ENCODE measurements around the gene PLSCR4.
A peak's percentile ranks its signal among the peaks of the same experiment; 100 is the strongest.

PLSCR4 gene

DNA sequence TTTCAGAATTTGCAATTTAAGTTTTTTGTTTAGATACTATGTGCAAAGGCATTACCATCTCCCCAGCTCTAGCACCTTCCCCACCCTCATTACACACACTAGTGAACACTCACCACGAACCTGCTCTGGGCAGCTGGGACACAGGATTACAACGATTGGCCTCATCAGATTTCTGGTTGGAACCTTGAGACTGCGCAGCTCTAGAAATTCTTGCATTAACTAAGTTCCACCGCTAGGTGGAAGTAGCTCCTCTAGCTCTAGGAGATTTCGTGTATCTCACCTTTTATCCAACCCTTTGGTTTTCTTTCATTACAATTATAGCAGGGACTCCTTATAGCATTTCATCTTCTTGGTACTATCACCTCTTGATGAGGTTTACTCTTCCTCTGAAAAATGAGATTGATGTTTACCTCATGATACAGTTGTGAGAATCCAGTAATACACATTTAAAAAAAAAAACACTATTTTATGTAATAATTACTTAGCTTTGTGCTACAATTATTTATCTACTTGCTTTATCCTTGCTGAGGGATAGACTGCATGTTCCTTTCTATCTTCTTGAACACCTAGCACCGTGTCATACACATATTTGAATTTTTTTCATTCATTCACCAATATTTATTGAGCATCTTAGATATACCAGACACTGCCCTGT, 61.3 kb downstream of the PLSCR4 start:
- peak; percentile 54 for DNase-seq

DNA sequence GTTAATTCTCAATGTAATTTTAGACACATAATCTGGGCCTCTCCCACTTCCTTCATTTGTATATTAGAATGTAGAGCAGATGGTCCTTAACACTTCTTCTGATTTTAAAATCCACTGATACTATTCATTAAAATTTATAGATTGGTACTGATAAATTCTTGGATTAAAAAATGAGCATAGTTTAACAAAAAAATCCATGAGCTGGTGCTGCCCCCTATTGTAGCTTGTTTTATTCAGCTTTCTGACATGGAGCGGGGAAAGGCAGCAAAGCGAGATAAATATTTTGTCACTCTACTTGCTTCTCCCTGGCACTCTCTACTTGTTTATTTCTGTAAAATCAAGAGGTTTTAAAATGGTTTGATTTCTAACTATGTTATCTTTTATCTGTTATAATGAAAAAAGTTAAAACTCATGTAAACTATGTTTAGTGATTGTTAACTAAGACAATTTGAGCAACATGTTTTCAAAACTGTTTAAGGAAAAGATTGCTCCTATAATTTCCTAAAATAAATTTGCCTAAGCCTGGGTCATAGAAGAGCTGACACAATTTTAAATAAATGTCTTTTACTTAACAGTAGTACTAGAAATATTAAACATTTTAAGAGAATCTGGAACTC, 63.5 kb downstream of the PLSCR4 start:
- no peak for DNase-seq

DNA sequence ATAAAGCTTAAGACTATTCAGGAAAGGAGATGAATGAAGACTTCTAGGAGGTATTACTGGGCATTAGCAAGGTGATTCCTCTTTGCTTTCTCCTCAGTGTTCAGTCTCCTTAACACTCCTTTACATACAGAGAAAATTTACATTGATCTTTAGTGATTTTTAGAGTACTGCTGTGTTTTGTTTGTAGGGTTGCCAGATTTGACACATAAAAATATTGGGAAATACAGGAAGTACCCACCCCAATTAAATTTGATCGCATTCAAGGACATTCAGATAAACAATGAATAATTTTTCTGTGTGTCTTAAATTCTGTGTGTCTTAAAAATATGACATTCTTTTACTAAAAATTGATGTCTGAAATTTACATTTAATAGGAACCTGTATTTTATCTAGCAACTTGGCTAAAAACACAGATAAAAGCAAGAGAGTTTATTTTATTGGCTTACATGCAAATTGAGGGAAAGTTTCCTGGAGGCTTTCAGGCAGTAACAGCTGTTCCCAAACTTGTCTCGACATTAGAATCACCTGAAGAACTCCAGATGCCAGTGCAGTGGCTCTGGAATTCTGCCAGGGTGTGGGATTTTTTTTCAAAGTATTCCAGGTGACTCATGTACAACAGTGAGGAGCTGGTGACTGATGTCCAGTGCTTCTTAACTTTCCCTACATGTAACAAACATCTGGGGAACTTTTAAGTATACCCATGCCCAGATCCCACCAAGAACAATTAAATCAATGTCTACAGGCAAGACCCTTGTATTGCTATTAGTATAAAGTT, 66.5 kb downstream of the PLSCR4 start:
- no peak for DNase-seq

DNA sequence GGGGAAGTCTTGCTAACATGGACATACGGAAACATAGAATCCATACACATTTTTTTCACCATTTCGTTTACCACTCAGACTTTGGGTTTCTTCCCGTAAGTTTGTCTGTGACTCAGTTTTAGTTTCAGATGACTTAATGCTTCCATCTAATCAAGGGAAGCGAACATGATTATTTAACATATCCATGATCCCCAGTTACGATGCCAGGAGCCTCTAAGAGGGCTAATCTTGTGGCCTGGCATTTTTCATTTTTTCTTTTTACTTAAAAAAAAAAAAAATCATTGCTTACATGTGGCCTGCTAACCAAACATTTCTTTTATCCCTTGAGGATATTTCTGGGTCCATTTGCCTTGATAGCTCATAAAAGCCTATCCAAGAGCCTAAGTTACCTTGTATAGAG, 69.7 kb downstream of the PLSCR4 start:
- no peak for DNase-seq

DNA sequence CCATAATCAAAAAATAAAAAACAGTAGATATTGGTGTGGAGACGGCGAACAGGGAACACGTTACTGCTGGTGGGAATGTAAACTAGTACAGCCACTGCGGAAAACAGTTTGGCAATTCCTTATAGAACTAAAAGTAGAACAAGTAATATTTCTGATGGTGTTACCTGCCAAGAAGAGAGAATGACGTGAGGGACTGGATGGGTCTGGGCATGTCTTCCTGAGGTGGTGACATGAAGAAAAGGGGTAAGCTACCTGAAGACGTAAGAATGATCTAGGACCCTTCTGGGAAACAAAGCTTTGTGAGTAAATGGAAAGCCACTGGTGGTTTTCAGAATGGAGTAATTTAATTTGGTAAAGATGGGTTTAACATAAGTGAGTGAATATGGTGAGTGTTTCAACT, 70.5 kb downstream of the PLSCR4 start:
- DNase-seq = no peak

DNA sequence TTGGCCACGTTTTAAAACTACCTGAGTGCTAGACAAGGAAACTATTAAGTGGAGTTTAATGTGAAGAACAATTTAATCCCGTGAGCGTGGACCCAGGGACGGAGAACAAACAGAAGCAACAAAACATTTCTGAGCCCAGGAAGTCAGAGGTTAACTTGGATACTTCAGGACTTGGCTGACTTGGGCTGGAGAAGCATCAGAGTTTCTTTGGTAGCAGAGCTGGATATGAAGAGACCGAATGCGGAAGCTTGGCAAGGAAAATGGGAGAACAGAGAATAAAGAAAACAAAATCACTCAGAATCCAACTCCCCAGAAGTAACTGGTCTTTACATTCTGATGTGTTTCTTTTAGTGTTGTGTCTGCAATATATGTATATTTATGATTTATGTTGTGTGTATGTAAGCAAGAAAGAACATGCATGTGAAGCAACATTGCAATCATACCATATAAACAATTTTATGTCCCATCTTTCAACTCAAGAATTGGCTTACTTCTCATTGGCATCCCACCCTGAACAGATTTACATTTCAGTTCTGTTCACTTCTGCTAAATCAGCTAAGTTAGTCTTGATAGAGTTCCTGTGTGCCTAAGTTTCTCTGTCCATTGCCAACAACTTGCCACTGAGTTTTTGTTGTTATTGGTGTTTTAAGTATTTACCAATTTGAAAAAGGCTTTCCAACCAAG, 72.8 kb downstream of the PLSCR4 start:
- DNase-seq = no peak

DNA sequence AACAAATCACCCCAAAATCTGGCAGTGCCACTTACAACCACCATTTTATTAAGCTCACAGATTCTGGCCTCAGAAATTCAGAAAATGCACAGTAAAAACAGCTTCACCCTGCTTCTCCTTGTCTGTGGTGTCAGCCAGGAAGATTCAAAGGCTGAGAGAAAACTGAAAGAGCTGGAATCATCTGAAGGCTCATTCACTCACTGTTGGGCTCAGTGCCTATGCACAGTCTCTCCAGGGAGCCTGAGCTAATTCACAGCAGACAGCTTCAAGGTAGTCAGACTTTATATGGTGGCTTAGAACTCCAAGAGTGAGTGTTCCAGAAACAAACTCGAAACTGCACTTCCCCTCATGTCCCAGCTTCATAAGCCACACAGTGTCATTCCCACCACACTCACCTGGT, 73.4 kb downstream of the PLSCR4 start:
- no peak for DNase-seq

DNA sequence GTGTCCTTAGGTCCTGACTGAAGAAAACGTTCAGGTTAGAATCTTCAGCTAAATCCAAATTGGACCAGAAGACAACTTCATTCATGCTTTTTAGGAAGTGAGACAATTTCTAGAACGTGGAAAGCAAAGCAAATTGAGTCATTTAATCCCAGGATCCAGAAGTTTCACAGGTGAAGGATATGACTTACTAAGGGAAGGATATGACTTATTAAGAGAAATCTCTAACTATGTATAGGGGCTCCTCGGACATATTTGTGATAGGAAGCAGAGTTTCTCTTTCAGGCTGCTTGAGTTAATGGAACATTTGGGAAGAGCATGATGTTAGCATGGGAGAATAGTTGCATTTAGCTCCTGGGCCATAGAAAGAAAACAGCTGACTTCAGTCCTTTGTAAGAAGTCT, 73.8 kb downstream of the PLSCR4 start:
- DNase-seq = no peak

DNA sequence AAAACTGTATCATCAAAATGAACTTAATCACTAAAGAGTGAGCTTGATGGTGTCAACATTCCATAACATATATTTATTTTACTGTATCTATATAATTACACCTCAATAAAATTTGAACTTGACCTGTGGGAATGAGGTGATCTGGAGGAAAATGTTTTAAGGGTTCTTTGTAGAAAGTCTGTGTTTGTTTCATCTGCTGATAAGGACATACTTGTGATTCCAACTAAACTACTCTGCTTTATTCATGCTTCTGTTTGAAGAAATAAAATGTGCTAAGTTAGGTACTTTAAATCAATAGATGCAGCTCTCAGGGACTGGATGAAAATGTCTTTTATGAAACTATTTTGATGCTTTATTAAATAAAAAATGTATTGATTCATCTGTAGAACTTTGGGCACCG, 78.3 kb downstream of the PLSCR4 start:
- DNase-seq = no peak

DNA sequence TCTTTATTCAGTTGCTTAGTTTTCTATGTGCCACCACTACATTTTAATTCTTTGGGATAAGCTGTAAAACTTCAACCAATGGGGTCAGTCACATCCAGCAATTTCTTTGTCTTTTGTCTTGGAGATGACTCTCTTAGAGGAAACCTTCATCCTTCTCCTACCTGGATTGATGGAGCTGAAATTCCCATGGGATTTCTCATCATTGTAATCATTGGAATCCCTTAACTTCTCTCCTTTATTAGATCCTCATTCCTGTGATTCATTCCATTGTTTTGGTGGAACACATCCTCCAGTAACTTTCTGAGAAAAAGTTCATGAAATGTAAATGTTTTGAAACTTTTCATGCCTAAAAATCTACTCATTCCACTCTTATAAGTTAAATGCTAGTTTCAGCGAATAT, 80.3 kb downstream of the PLSCR4 start:
- DNase-seq = no peak

DNA sequence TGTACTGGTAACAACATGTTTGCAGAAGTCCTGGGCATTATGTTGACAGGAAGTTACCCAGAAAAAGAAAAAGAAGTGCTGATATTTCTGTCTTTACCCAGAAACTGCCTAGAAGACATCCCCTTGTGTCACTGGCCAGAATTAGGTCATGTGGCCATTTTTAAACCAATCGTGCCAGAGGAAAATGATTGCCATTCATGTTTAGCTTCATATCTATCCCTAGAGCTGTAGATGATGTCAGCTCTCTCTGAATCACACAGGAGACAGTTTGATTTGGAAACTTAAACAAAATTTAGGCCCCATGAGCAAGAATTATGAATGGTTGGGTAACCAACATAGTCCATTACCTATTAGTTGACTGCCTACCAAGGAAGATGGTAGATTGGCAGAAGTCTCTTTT, 81.0 kb downstream of the PLSCR4 start:
- no peak for DNase-seq

DNA sequence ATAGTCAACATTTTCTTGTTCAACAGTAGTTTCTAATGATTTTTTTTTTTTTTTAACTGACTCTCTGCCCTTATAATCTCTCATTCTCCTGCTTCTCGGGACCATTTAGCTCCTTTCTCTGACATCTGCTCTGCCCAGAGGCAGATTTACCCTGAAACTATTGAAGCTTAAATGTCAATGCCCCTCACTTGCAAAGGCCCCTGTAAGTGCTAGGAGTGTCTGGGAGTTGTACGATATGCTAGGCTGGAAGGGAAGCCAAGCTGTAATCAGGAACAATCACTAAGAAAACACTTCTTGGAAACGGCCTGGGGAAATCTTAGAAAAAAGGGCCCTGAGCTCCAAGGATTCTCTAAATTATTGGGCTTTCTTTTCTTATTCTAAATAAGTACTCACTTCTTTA, 84.1 kb downstream of the PLSCR4 start:
- no peak for DNase-seq

DNA sequence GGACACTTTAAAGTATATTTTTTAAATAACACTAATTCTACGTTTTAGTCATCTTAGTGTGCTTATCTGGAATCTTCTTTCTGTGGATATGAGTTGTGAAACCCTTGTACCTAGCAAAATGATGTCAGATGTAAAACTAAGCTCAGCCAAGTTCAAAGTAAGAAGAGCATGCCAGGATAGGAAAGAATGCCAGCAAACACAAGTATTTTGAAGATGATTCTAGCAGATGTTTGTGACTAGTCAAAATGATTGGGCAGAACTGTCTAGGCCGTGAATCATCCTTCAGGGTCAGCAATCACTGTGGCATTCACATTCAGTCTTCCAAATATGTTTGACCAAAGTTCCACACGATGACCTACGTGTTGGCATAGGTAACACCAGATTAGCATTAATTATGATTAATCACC, 84.5 kb downstream of the PLSCR4 start:
- no peak for DNase-seq

DNA sequence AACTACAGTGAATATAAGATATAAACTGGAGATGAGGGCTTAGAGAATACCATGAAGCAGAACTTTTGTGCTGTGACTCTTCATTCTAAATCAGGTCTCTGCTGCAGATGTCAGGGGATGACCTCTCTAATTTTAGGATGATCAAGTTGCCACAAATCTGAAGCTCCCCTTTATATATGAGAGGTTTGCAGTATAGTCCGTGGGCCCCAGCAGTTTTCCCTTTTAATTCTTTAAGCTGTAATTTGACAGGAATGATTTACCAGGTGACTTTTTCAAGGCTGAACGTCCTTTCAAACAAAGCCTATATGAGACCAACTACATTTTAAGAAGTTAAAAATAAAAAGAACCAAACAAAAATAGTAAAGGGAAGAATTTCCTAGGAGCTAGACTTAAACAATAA, 85.0 kb downstream of the PLSCR4 start:
- no peak for DNase-seq

DNA sequence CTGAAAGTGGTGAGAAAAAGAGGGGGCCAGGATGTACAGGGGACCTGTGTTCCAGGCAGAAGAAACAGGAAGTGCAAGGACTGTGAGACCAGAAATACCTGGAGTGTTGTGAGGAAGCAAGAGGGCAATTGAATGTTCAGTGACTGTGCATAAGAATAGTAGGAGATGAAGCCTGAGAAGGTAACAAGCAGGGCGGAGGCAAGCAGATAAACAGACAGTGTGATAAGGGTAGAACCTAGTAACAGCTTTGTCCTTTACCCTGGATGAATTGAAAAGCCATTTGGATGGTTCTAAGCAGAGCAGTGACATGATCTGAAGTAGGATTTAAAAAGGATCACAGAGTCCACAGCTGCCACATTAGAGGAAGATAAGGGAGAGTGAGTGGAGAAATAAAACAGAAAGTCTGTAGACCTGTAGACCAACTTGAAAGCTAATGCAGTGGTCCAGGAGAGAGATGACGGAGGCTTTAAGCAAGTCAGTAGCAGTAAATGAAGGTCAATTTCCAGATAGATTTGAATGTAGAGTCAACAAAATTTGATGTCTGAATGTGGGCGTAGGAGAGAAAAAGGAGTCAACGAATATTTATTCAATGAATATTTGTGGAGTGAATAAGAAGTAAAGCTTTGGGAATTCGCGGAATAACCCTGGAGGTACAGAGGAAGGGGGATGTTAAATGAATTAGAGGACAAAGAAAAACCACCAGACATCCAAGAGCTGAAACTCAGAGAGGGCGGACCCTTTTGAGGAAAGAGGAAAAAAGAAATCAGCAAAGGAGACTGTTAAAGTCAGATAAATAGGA, 85.7 kb downstream of the PLSCR4 start:
- no peak for DNase-seq

DNA sequence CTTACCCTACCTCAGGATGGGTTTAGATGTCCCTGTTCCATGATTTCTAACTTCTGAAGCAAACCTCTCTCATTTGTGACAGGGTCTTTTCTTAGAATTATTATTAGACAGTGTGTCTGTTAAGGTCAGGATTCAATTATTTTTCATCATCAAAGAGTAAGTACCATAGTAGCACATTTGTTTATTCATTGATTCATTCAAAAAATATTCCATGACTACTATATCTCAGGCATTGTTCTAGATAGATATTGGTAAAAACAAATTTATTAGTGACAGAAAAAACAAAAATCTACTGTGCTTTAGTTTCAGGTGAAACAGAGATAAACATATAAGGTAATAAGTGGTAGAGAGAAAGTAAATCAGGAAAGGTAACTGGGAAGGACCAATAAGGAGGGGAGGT, 86.4 kb downstream of the PLSCR4 start:
- no peak for DNase-seq

DNA sequence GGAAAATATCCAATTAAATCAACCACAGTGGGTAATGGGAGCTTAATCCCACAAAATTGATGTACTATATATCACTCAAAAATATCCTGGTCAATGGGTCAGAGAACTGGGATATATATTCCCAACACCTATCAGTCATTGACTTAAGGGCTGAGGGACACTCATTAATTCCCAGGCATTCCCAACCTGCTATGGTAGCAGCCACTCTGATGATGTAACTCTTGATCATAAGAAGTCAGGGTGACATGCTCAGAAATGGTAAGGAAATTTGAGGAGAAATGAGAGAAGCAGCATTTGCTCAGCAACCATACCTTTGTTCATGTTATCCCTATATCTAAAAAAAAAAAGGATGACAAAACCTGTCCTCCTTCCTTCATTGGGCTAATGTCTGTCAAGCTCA, 86.8 kb downstream of the PLSCR4 start:
- no peak for DNase-seq

DNA sequence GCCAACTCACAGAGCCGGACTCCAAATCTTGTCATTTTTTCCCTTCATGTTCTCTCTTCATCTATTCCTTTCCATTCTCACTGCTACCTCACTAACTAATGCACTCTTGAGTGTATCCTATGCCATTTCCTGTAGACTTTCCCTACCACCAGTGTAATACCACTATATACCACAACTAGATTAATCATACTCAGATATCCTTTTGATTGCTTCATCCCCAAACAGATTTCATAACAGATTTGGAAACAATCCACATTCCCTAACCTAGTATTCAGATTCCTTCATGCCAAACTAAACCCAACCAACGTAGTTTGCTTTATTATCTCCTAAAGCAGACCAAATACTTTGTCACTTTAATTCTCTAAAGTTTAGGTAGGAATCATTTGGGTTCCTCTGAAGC, 87.3 kb downstream of the PLSCR4 start:
- no peak for DNase-seq

DNA sequence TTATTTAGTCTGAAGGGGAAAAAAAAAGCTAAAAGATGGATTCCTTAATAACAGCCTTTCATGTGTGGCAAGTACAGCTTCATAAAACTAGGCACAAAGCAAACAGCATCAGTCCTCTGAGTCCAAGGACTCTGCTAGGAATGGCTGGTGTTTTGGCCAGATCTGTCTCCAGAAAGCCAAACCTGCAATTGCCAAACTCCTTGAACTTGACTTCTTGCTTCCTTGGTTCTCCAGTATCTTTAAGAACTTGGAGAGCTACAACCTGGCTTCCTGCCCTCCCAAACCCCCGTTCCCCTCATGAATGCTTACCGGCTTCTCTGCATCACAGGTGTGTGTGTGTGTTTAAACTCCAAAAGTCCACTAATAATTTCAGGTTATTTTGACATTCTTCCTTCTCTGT, 88.3 kb downstream of the PLSCR4 start:
- no peak for DNase-seq

DNA sequence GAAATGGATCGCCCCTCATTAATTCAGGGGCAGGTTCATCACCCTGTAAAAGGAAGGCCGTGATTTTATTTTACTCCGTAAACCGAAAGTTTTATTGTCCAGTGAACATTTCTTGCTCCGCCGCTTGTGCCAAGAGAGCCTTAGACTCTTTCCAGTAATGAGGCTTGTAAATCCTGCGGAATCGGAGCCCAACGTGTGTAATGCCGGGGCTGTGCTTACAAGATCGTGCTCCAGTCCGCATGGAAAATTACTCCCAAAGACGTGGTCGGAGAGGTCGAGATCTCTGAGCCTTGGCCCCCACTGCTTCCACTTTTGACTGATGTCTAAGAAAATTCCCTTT, 89.3 kb downstream of the PLSCR4 start:
- DNase-seq = no peak

DNA sequence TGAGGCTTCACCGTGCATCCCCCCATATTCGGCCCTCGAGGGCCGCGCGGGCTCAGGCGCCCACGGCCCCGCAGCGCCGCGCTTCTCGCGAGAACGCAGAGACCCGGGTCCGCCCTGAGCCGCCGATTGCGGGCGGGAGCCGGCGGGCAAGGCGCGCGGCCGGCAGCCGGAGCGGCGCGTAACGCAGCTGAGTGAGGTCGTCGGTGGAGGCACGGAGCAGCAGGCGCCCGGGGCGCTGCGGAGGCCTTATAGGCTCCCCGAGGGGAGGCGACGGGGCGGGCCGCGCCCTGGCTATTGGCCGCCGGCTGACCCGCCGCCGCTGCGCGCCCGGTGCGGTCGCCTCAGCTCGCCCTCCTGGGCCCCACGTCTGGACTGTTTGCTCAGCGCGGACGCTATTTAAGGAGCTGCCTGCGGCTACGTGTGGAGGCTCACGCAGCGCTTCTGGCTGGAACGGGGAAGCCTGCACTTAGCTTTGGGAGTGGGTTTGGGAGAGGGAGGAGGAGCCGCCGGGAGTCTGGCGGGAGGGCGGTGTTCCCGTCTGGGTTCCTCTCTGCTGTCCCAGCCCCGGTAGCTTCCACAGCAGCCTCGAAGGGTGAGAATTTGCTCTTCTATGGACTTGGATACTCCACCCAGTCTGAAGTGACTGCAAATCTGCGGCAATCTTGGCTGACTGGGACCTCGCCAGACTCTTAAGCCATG, 89.8 kb downstream of the PLSCR4 start, which contains the start of gene PLOD2:
Gene PLOD2 (minus strand): TSS at position 221 of the 699 bp plus-strand sequence. CDS start 195 bp downstream, at position 26.
- DNase-seq = no peak

DNA sequence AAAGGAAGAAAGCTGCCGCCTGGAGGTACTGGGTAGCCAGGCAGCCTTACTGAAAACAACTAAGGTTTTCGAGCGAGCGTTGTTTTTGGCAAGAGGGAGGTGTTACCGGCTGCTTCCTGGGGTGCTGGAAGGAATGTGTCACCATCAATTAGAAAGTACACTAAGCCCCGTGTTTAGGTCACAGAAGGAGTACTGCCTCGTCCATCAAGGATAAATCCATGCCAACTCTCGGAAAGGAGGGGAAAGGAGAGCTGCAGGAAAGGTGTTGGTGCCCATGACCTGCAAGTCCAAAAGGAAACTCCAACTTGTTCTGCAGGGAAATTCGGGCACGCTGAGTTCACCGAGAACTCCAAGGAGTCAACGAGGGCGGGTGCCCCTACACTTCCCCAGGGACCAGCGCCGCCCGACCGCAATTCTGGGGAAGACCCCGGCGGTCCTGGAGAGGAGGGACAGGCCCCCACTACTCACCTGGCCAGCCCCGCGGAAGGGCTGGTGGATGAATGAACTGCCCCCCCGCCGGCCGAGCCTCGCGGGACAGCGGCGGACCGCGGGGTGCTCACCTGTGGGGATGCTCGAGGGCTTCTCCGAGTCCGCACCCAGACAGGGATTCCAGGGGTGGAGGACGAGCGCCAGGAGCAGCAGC, 90.5 kb downstream of the PLSCR4 start:
- DNase-seq = no peak
